HCT116 (cell line): Measurements from ENCODE around the gene GABBR2. TPM values are rescaled to one million over a fixed set of nuclear protein-coding genes. Genes with fewer than 3 reads are reported as not detected.

Experiments
- ATAC-seq: fragments of 200-7000 bp; cut with Tn5 transposase; 2 replicates; pipeline ENCODE4 v1.9.1; 2020; ENCODE audit warnings: mild to moderate bottlenecking, moderate library complexity
- BruUV-seq: library from RNA; stranded (reverse); fragments of 400-500 nt; replicated peaks from 2 replicates; lab custom pipeline; 2021; lab: Mats Ljungman, UMichigan
- CTCF ChIA-PET: fragments of 300-600 bp; sonication (Branson Sonifier 250); formaldehyde crosslinking; loops from one replicate; lab custom pipeline; 2021; ENCODE audit warnings: antibody characterized with exemption; lab: Charles Lee
- POLR2A ChIA-PET: fragments of 300-600, 350-600 bp; sonication (Branson Sonifier 250); formaldehyde crosslinking; loops from one replicate; lab custom pipeline; 2021; ENCODE audit warnings: antibody characterized with exemption; lab: Charles Lee
- RAD21 ChIA-PET, 2 experiments: fragments of 300-600 bp; sonication (Branson Sonifier 250); formaldehyde crosslinking; loops; one replicate each; lab custom pipeline; 2023; ENCODE audit warnings: low total read pairs in 2 of 2; ENCODE audit not compliant: uncharacterized antibody in 2 of 2, unreplicated experiment in 2 of 2, low non-redundant PET in 1 of 2; lab: Charles Lee
- DNase-seq: peaks from one replicate; pipeline ENCODE4 v3.0.0-alpha.2; 2010; ENCODE audit warnings: low read depth, low spot score
- H2AFZ ChIP-seq: fragments of 200-600 bp; shearing (Covaris generic), sonication (generic); 2 replicates; pipeline ENCODE4 v1.6.1; 2017; ENCODE audit warnings: low read depth, mixed run types, mixed read lengths, antibody characterized with exemption, low read length; ENCODE audit not compliant: poor library complexity, severe bottlenecking
- H3K27ac ChIP-seq: 2 replicates; pipeline ENCODE4 v1.5.1; 2012; ENCODE audit warnings: low read depth, low read length
- H3K27me3 ChIP-seq: fragments of 200-600 bp; sonication (generic); 2 replicates; pipeline ENCODE4 v1.6.1; 2016; ENCODE audit warnings: mixed run types, low read length, mixed read lengths; ENCODE audit not compliant: insufficient read depth
- H3K36me3 ChIP-seq, 2 experiments: fragments of 200-500 bp in 1 of 2; fragments of 200-600 bp in 1 of 2; sonication (Bioruptor generic) in 1 of 2; sonication (generic) in 1 of 2; 2 replicates each; pipeline versions ENCODE4 v1.5.1 to v1.6.1; 2014 to 2016; ENCODE audit warnings: low read length in 2 of 2, inconsistent platforms in 1 of 2, mixed read lengths in 1 of 2, mixed run types in 1 of 2; ENCODE audit not compliant: insufficient read depth in 2 of 2, control insufficient read depth in 1 of 2
- H3K4me1 ChIP-seq, 2 experiments: fragments of 200-600 bp in 1 of 2; sonication (generic) in 1 of 2; 2 replicates each; pipeline versions ENCODE4 v1.5.1 to v1.6.1; 2012 to 2017; ENCODE audit warnings: low read length in 2 of 2, inconsistent platforms in 1 of 2, mild to moderate bottlenecking in 1 of 2, mixed read lengths in 1 of 2, mixed run types in 1 of 2, moderate library complexity in 1 of 2; ENCODE audit not compliant: insufficient read depth in 2 of 2, control insufficient read depth in 1 of 2
- H3K4me2 ChIP-seq: fragments of 200-600 bp; sonication (generic); 2 replicates; pipeline ENCODE4 v1.6.1; 2017; ENCODE audit warnings: mixed run types, low read length, mixed read lengths
- H3K4me3 ChIP-seq, 2 experiments: fragments of 200-600 bp in 1 of 2; sonication (generic) in 1 of 2; replicated peaks in 1 of 2; 2 replicates each; pipeline ENCODE4 v1.5.1; 2011 to 2016; ENCODE audit warnings: low read length in 2 of 2, control low read depth in 1 of 2, low read depth in 1 of 2, mild to moderate bottlenecking in 1 of 2, mixed read lengths in 1 of 2, mixed run types in 1 of 2
- H3K79me2 ChIP-seq: fragments of 200-600 bp; sonication (generic); 2 replicates; pipeline ENCODE4 v1.6.1; 2017; ENCODE audit warnings: mild to moderate bottlenecking, mixed run types, low read length, moderate library complexity, mixed read lengths; ENCODE audit not compliant: insufficient read depth
- H3K9ac ChIP-seq: fragments of 200-600 bp; sonication (generic); 2 replicates; pipeline ENCODE4 v1.6.1; 2016; ENCODE audit warnings: low read length, mixed read lengths
- H3K9me2 ChIP-seq: fragments of 200-600 bp; sonication (generic), shearing (Covaris generic); 2 replicates; pipeline ENCODE4 v1.6.1; 2017; ENCODE audit warnings: mixed run types, mild to moderate bottlenecking, moderate library complexity; ENCODE audit not compliant: insufficient read depth
- H3K9me3 ChIP-seq, 2 experiments: fragments of 200-500 bp in 1 of 2; fragments of 200-600 bp in 1 of 2; sonication (Bioruptor generic) in 1 of 2; sonication (generic) in 1 of 2; 2 replicates each; pipeline ENCODE4 v1.6.1; 2014 to 2017; ENCODE audit warnings: low read length in 2 of 2, mixed read lengths in 2 of 2, inconsistent platforms in 1 of 2, low read depth in 1 of 2, mild to moderate bottlenecking in 1 of 2, mixed run types in 1 of 2, moderate library complexity in 1 of 2; ENCODE audit not compliant: control insufficient read depth in 1 of 2, insufficient read depth in 1 of 2
- H4K20me1 ChIP-seq: fragments of 200-600 bp; sonication (generic), shearing (Covaris generic); 2 replicates; pipeline ENCODE4 v1.6.1; 2017; ENCODE audit warnings: mixed run types, mild to moderate bottlenecking, moderate library complexity; ENCODE audit not compliant: insufficient read depth
- ATF3 ChIP-seq: IDR thresholded peaks from 2 replicates; pipeline ENCODE4 v1.6.1; 2012
- CBX3 ChIP-seq: IDR thresholded peaks from 2 replicates; pipeline ENCODE4 v1.6.1; 2012; ENCODE audit warnings: low read depth
- CEBPB ChIP-seq: IDR thresholded peaks from 2 replicates; pipeline ENCODE4 v1.6.1; 2012; ENCODE audit warnings: low read depth
- EZH2 ChIP-seq: fragments of 200-600 bp; sonication (generic); IDR thresholded peaks from 2 replicates; pipeline ENCODE4 v1.6.1; 2017; ENCODE audit warnings: antibody characterized with exemption, mixed run types
- FOSL1 ChIP-seq: IDR thresholded peaks from 2 replicates; pipeline ENCODE4 v1.6.1; 2012; ENCODE audit warnings: low read depth
- JUND ChIP-seq: IDR thresholded peaks from 2 replicates; pipeline ENCODE4 v1.6.1; 2012
- POLR2AphosphoS5 ChIP-seq: IDR thresholded peaks from 2 replicates; pipeline ENCODE4 v1.6.1; 2011; ENCODE audit warnings: mild to moderate bottlenecking, low read depth, low read length, moderate library complexity
- RAD21 ChIP-seq: IDR thresholded peaks from 2 replicates; pipeline ENCODE4 v1.6.1; 2012; ENCODE audit warnings: low read depth, mild to moderate bottlenecking
- REST ChIP-seq: IDR thresholded peaks from 2 replicates; pipeline ENCODE4 v1.6.1; 2012; ENCODE audit warnings: low read depth
- SP1 ChIP-seq: IDR thresholded peaks from 2 replicates; pipeline ENCODE4 v1.6.1; 2012; ENCODE audit warnings: low read depth
- YY1 ChIP-seq: IDR thresholded peaks from 2 replicates; pipeline ENCODE4 v1.6.1; 2011; ENCODE audit warnings: low read length, low read depth, moderate library complexity, mild to moderate bottlenecking; ENCODE audit not compliant: insufficient replicate concordance; ENCODE audit errors: extremely low read depth
- ZBTB33 ChIP-seq: IDR thresholded peaks from 2 replicates; pipeline ENCODE4 v1.6.1; 2011; ENCODE audit warnings: mild to moderate bottlenecking, low read length, moderate library complexity; ENCODE audit not compliant: insufficient replicate concordance; ENCODE audit errors: extremely low read depth
- ZFX ChIP-seq: fragments of 450-650 bp; IDR thresholded peaks from 2 replicates; pipeline ENCODE4 v1.6.1; 2017
- intact Hi-C: fragments of 100-400 bp; cut with micrococcal nuclease; formaldehyde crosslinking; loops from 2 replicates; pipeline ENCODE4 v1.10.0; 2022
- total RNA-seq: library from RNA; stranded (reverse); gene quantifications from one replicate; pipeline ENCODE4 v1.2.1, GENCODE V29; 2021; ENCODE audit not compliant: unreplicated experiment

Gene GABBR2
- total RNA-seq, 1 experiment from 2014 or later = 0.15 TPM

GRCh38 chr9:98572796-98573195 is 135.9 kb downstream of the GABBR2 start (continued):
- no peak for TF ChIP-seq POLR2AphosphoS5
- no peak for TF ChIP-seq FOSL1
- TF ChIP-seq ZBTB33 = no peak
- no peak for TF ChIP-seq ZFX
- no peak for TF ChIP-seq RAD21
- TF ChIP-seq SP1 = no peak
- TF ChIP-seq YY1 = no peak
- no peak for TF ChIP-seq EZH2
- no peak for TF ChIP-seq JUND
- TF ChIP-seq ATF3 = no peak

GRCh38 chr9:98572054-98572627 is 136.6 kb downstream of the GABBR2 start:
- ChIA-PET POLR2A (no interaction called here), RAD21 (no interaction called here), CTCF (no interaction called here)
- Histone ChIP-seq H3K4me1 (peaks cover 4 to 11% of the 10 kb centered on the region in 2 experiments; a peak in 2 of 4 replicates), H3K79me2 (no peaks in the 10 kb centered on the region), H3K27me3 (no peaks in the 10 kb centered on the region), H3K9ac (no peak overlapping the region), H3K9me3 (no peaks in the 10 kb centered on the region), H3K4me3 (no peak overlapping the region), H3K27ac (no peak overlapping the region), H3K4me2 (no peak overlapping the region), H3K36me3 (no peaks in the 10 kb centered on the region), H4K20me1 (no peaks in the 10 kb centered on the region), H3K9me2 (no peaks in the 10 kb centered on the region), H2AFZ (no peak overlapping the region)
- intact Hi-C loops = loop anchor here (10.0 kb wide), 1 partner anchor 257 kb away; no protein-coding TSS in a partner anchor
- DNase-seq (no peak), ATAC-seq (no peak)
- BruUV-seq = no TSS peak
- TF ChIP-seq CBX3 (no peak), CEBPB (no peak), RAD21 (no peak), REST (no peak), ZBTB33 (no peak), POLR2AphosphoS5 (no peak), JUND (no peak)
